H9 (cell line): Measurements from ENCODE around the gene FXYD6. TPM values are rescaled to one million over a fixed set of nuclear protein-coding genes. Genes with fewer than 3 reads are reported as not detected.

ENCODE experiments used
- DNase-seq: peaks from one replicate; pipeline ENCODE4 v3.0.0-alpha.2; 2017
- H2AFZ ChIP-seq: one replicate; pipeline ENCODE4 v1.6.1; 2013; ENCODE audit warnings: mild to moderate bottlenecking, low read length, control low read depth, moderate library complexity
- H2AK5ac ChIP-seq: 2 replicates; pipeline ENCODE4 v1.6.1; 2013; ENCODE audit warnings: low read length, control low read depth, mixed read lengths; ENCODE audit not compliant: insufficient read length
- H2BK120ac ChIP-seq: one replicate; pipeline ENCODE4 v1.6.1; 2013; ENCODE audit warnings: low read depth, mild to moderate bottlenecking, low read length, control low read depth, inconsistent platforms; ENCODE audit not compliant: poor library complexity, severe bottlenecking
- H2BK12ac ChIP-seq: 2 replicates; pipeline ENCODE4 v1.6.1; 2013; ENCODE audit warnings: low read length, control low read depth, mixed read lengths, low read depth; ENCODE audit not compliant: insufficient read length
- H2BK15ac ChIP-seq: 2 replicates; pipeline ENCODE4 v1.6.1; 2013; ENCODE audit warnings: low read depth, low read length, control low read depth
- H2BK20ac ChIP-seq: one replicate; pipeline ENCODE4 v1.6.1; 2013; ENCODE audit warnings: low read depth, mild to moderate bottlenecking, low read length, control low read depth, inconsistent platforms; ENCODE audit not compliant: poor library complexity, severe bottlenecking
- H2BK5ac ChIP-seq: 2 replicates; pipeline ENCODE4 v1.6.1; 2013; ENCODE audit warnings: low read length, control low read depth, mixed read lengths; ENCODE audit not compliant: insufficient read length
- H3K14ac ChIP-seq: 2 replicates; pipeline ENCODE4 v1.6.1; 2013; ENCODE audit warnings: low read length, control low read depth; ENCODE audit not compliant: insufficient read depth
- H3K18ac ChIP-seq: 2 replicates; pipeline ENCODE4 v1.6.1; 2013; ENCODE audit warnings: low read depth, mild to moderate bottlenecking, mixed read lengths, low read length, control low read depth; ENCODE audit not compliant: insufficient read length
- H3K23ac ChIP-seq: 2 replicates; pipeline ENCODE4 v1.6.1; 2013; ENCODE audit warnings: low read length, control low read depth, mixed read lengths, low read depth; ENCODE audit not compliant: insufficient read length
- H3K23me2 ChIP-seq: 2 replicates; pipeline ENCODE4 v1.6.1; 2013; ENCODE audit warnings: low read depth, mild to moderate bottlenecking, mixed read lengths, low read length, control low read depth; ENCODE audit not compliant: insufficient read length, poor library complexity, severe bottlenecking
- H3K27ac ChIP-seq: 2 replicates; pipeline ENCODE4 v1.5.1; 2013; ENCODE audit warnings: low read length, control low read depth, mixed read lengths, low read depth; ENCODE audit not compliant: insufficient read length
- H3K27me3 ChIP-seq: 2 replicates; pipeline ENCODE4 v1.6.1; 2013; ENCODE audit warnings: low read length, control low read depth, inconsistent platforms; ENCODE audit not compliant: insufficient read depth
- H3K4ac ChIP-seq: 2 replicates; pipeline ENCODE4 v1.6.1; 2013; ENCODE audit warnings: low read depth, mild to moderate bottlenecking, control low read depth, inconsistent platforms, low read length, moderate library complexity
- H3K4me1 ChIP-seq: 2 replicates; pipeline ENCODE4 v1.6.1; 2013; ENCODE audit warnings: low read length, control low read depth, inconsistent platforms; ENCODE audit not compliant: insufficient read depth
- H3K4me2 ChIP-seq: 2 replicates; pipeline ENCODE4 v1.6.1; 2013; ENCODE audit warnings: low read length, control low read depth, mixed read lengths; ENCODE audit not compliant: insufficient read length, insufficient read depth
- H3K56ac ChIP-seq: 2 replicates; pipeline ENCODE4 v1.6.1; 2013; ENCODE audit warnings: low read depth, mild to moderate bottlenecking, mixed read lengths, low read length, control low read depth; ENCODE audit not compliant: insufficient read length
- H3K79me1 ChIP-seq: 2 replicates; pipeline ENCODE4 v1.6.1; 2013; ENCODE audit warnings: low read depth, mild to moderate bottlenecking, moderate library complexity, low read length, control low read depth, inconsistent platforms; ENCODE audit not compliant: insufficient read depth, poor library complexity, severe bottlenecking
- H3K79me2 ChIP-seq: 2 replicates; pipeline ENCODE4 v1.6.1; 2013; ENCODE audit warnings: low read length, control low read depth, inconsistent platforms; ENCODE audit not compliant: insufficient read depth
- H3K9ac ChIP-seq: 2 replicates; pipeline ENCODE4 v1.6.1; 2013; ENCODE audit warnings: low read length, control low read depth, mixed read lengths; ENCODE audit not compliant: insufficient read length; ENCODE audit errors: extremely low read depth
- H3K9me3 ChIP-seq: one replicate; pipeline ENCODE4 v1.6.1; 2013; ENCODE audit warnings: low read depth, low read length, inconsistent platforms; ENCODE audit not compliant: control insufficient read depth
- H3T11ph ChIP-seq: one replicate; pipeline ENCODE4 v1.6.1; 2013; ENCODE audit warnings: mild to moderate bottlenecking, low read length, control low read depth, inconsistent platforms
- H4K20me1 ChIP-seq: one replicate; pipeline ENCODE4 v1.6.1; 2013; ENCODE audit not compliant: control insufficient read depth, insufficient read length, insufficient read depth
- H4K5ac ChIP-seq: 2 replicates; pipeline ENCODE4 v1.6.1; 2013; ENCODE audit warnings: low read depth, mild to moderate bottlenecking, mixed read lengths, low read length, control low read depth; ENCODE audit not compliant: insufficient read length
- H4K8ac ChIP-seq: replicated peaks from 2 replicates; pipeline ENCODE4 v1.6.1; 2013; ENCODE audit warnings: low read length, control low read depth, mixed read lengths, low read depth; ENCODE audit not compliant: insufficient read length
- H4K91ac ChIP-seq: 2 replicates; pipeline ENCODE4 v1.6.1; 2013; ENCODE audit warnings: low read depth, mild to moderate bottlenecking, moderate library complexity, mixed read lengths, low read length, control low read depth; ENCODE audit not compliant: insufficient read length
- H3K27ac Mint-ChIP-seq, 3 experiments: 2 replicates in 2 of 3; 3 replicates in 1 of 3; pipeline ENCODE4 v1.8.0; 2020 to 2021; ENCODE audit warnings: mixed read lengths in 3 of 3, mild to moderate bottlenecking in 1 of 3, moderate library complexity in 1 of 3
- H3K27me3 Mint-ChIP-seq: 2 replicates; pipeline ENCODE4 v1.8.0; 2021; ENCODE audit warnings: low read depth, mild to moderate bottlenecking, moderate library complexity, mixed read lengths
- H3K36me3 Mint-ChIP-seq, 3 experiments: 2 replicates in 2 of 3; 3 replicates in 1 of 3; pipeline ENCODE4 v1.8.0; 2020 to 2021; ENCODE audit warnings: low read depth in 3 of 3, mixed read lengths in 3 of 3; ENCODE audit not compliant: insufficient read depth in 1 of 3
- H3K4me1 Mint-ChIP-seq, 2 experiments: 2 replicates each; pipeline ENCODE4 v1.8.0; 2020; ENCODE audit warnings: mixed read lengths in 2 of 2
- H3K4me3 Mint-ChIP-seq, 2 experiments: 2 replicates in 1 of 2; 3 replicates in 1 of 2; pipeline ENCODE4 v1.8.0; 2020 to 2021; ENCODE audit warnings: mild to moderate bottlenecking in 2 of 2, mixed read lengths in 2 of 2, moderate library complexity in 1 of 2
- H3K9me3 Mint-ChIP-seq, 2 experiments: 2 replicates in 1 of 2; 3 replicates in 1 of 2; pipeline ENCODE4 v1.8.0; 2020; ENCODE audit warnings: mild to moderate bottlenecking in 2 of 2, mixed read lengths in 2 of 2, moderate library complexity in 1 of 2
- WGBS: extraction: QIAGEN DNeasy Blood & Tissue Kit; methylation state at CpG from one replicate; pipeline ENCODE4 v1.1.7; 2013; ENCODE audit warnings: missing lambda C conversion rate, low lambda C conversion rate, mixed read lengths; ENCODE audit not compliant: insufficient read length; ENCODE audit errors: extremely low coverage; 5-methylcytosine and 5-hydroxymethylcytosine counted together
- total RNA-seq: library from RNA; stranded (reverse); gene quantifications from 2 replicates; pipeline ENCODE4 v1.2.1, GENCODE V29; 2021
- TF ChIP-seq, protein P1 (sequence below): fragments of 200-600 bp; sonication (generic); conservative IDR thresholded peaks from 3 replicates; pipeline ENCODE4 v1.8.0; 2021; ENCODE audit warnings: antibody characterized with exemption, mild to moderate bottlenecking

FXYD6 gene
- total RNA-seq, 1 experiment from 2014 or later = 18.3 TPM

- H3K9ac ChIP-seq = no peak overlapping the region
Measured at GRCh38 chr11:117885777-117886176, 9.3 kb upstream of the FXYD6 start.

More at GRCh38 chr11:117885777-117886176, 9.3 kb upstream of the FXYD6 start:
- H3K9me3 Mint-ChIP-seq = no peaks in the 10 kb centered on the region
- Histone ChIP-seq H3K23ac (no peak overlapping the region), H2BK20ac (no peak overlapping the region), H3K79me2 (no peaks in the 10 kb centered on the region), H4K91ac (no peak overlapping the region), H3K4me1 (peaks cover 2% of the 10 kb centered on the region; the same call in 1 of the 2 replicates), H2BK15ac (no peak overlapping the region), H3K27ac (no peak overlapping the region), H3K14ac (no peak overlapping the region), H3K18ac (no peak overlapping the region), H2AFZ (no peak overlapping the region), H3K4ac (no peak overlapping the region), H2AK5ac (no peak overlapping the region), H2BK5ac (no peak overlapping the region), H3K9me3 (no peaks in the 10 kb centered on the region), H3K23me2 (no peaks in the 10 kb centered on the region), H2BK120ac (no peak overlapping the region), H4K5ac (no peak overlapping the region), H3K27me3 (no peaks in the 10 kb centered on the region), H4K20me1 (no peaks in the 10 kb centered on the region), H2BK12ac (no peak overlapping the region), H3T11ph (no peak overlapping the region), H3K56ac (no peak overlapping the region), H3K4me2 (no peak overlapping the region), H4K8ac (no peak overlapping the region), H3K79me1 (no peaks in the 10 kb centered on the region)
- no peak overlapping the region; a peak in 1 of 7 replicates for H3K27ac Mint-ChIP-seq
- H3K27me3 Mint-ChIP-seq = peaks cover 15% of the 10 kb centered on the region
- DNase-seq = no peak
- TF ChIP-seq, protein P1, sequence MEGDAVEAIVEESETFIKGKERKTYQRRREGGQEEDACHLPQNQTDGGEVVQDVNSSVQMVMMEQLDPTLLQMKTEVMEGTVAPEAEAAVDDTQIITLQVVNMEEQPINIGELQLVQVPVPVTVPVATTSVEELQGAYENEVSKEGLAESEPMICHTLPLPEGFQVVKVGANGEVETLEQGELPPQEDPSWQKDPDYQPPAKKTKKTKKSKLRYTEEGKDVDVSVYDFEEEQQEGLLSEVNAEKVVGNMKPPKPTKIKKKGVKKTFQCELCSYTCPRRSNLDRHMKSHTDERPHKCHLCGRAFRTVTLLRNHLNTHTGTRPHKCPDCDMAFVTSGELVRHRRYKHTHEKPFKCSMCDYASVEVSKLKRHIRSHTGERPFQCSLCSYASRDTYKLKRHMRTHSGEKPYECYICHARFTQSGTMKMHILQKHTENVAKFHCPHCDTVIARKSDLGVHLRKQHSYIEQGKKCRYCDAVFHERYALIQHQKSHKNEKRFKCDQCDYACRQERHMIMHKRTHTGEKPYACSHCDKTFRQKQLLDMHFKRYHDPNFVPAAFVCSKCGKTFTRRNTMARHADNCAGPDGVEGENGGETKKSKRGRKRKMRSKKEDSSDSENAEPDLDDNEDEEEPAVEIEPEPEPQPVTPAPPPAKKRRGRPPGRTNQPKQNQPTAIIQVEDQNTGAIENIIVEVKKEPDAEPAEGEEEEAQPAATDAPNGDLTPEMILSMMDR = no peak
- no CpG with 5 or more reads among the region's 11 CpGs for WGBS
- no peaks in the 10 kb centered on the region for H3K36me3 Mint-ChIP-seq
- no peak overlapping the region for H3K4me3 Mint-ChIP-seq
- peaks cover 21 to 22% of the 10 kb centered on the region in 2 experiments for H3K4me1 Mint-ChIP-seq
